WTC11 (cell line): ENCODE measurements around the gene RPS15. TPM values are rescaled to one million over a fixed set of nuclear protein-coding genes. Genes with fewer than 3 reads are reported as not detected.

Experiments used
- ATAC-seq: fragments of 200-7000 bp; cut with Tn5 transposase; 2 replicates; pipeline ENCODE4 v1.10.0; 2021; ENCODE audit warnings: mild to moderate bottlenecking, moderate library complexity
- CTCF ChIA-PET: fragments of 300-600 bp; sonication (Branson Sonifier 250); formaldehyde crosslinking; loops from one replicate; lab custom pipeline; 2021; ENCODE audit warnings: antibody characterized with exemption; lab: Charles Lee
- POLR2A ChIA-PET: fragments of 350-600 bp; sonication (Branson Sonifier 250); formaldehyde crosslinking; loops from one replicate; lab custom pipeline; 2021; ENCODE audit warnings: antibody characterized with exemption; lab: Charles Lee
- DNase-seq: peaks from one replicate; pipeline ENCODE4 v3.0.0; 2021; ENCODE audit warnings: low spot score
- H3K27ac Mint-ChIP-seq: 2 replicates; pipeline ENCODE4 v1.8.0; 2021; ENCODE audit warnings: mixed read lengths
- H3K27me3 Mint-ChIP-seq: 2 replicates; pipeline ENCODE4 v1.8.0; 2021; ENCODE audit warnings: low read depth, mild to moderate bottlenecking, moderate library complexity, mixed read lengths
- H3K36me3 Mint-ChIP-seq: 2 replicates; pipeline ENCODE4 v1.8.0; 2021; ENCODE audit warnings: mixed read lengths
- H3K4me1 Mint-ChIP-seq: 2 replicates; pipeline ENCODE4 v1.8.0; 2022; ENCODE audit warnings: mixed read lengths
- H3K4me3 Mint-ChIP-seq: 2 replicates; pipeline ENCODE4 v1.8.0; 2021; ENCODE audit warnings: mild to moderate bottlenecking, moderate library complexity, mixed read lengths
- H3K9me3 Mint-ChIP-seq: 2 replicates; pipeline ENCODE4 v1.8.0; 2021; ENCODE audit warnings: mixed read lengths
- CBFB ChIP-seq: sonication (generic); formaldehyde crosslinking; IDR thresholded peaks from 2 replicates; pipeline ENCODE4 v1.8.1; 2022; ENCODE audit warnings: mild to moderate bottlenecking, low read depth, missing genetic modification reagents
- CDX4 ChIP-seq: fragments of 250-450 bp; sonication (Bioruptor Pico); IDR thresholded peaks from 2 replicates; pipeline ENCODE4 v1.9.0; 2021; ENCODE audit warnings: moderate library complexity, mild to moderate bottlenecking, inconsistent platforms, borderline replicate concordance
- CTCF ChIP-seq: fragments of 200-600 bp; IDR thresholded peaks from 2 replicates; pipeline ENCODE4 v1.8.0; 2022; ENCODE audit warnings: antibody characterized with exemption
- E2F5 ChIP-seq: sonication (generic); formaldehyde crosslinking; IDR thresholded peaks from 2 replicates; pipeline ENCODE4 v1.8.1; 2022; ENCODE audit warnings: mild to moderate bottlenecking, moderate library complexity, missing genetic modification reagents
- IRF2 ChIP-seq: sonication (generic); formaldehyde crosslinking; IDR thresholded peaks from 2 replicates; pipeline ENCODE4 v1.8.0; 2022; ENCODE audit warnings: low read depth, missing genetic modification reagents, borderline replicate concordance
- MAX ChIP-seq: sonication (generic); formaldehyde crosslinking; IDR thresholded peaks from 2 replicates; pipeline ENCODE4 v1.8.0; 2022; ENCODE audit warnings: mild to moderate bottlenecking, missing genetic modification reagents
- NR3C1 ChIP-seq: sonication (generic); formaldehyde crosslinking; conservative IDR thresholded peaks from 2 replicates; pipeline ENCODE4 v1.8.1; 2023; ENCODE audit warnings: low read depth, mild to moderate bottlenecking, missing genetic modification reagents
- PRDM15 ChIP-seq: sonication (generic); formaldehyde crosslinking; IDR thresholded peaks from 2 replicates; pipeline ENCODE4 v1.8.0; 2022; ENCODE audit warnings: missing genetic modification reagents
- RELA ChIP-seq: sonication (generic); formaldehyde crosslinking; IDR thresholded peaks from 2 replicates; pipeline ENCODE4 v1.8.1; 2022; ENCODE audit warnings: missing genetic modification reagents, mild to moderate bottlenecking, borderline replicate concordance
- SMAD3 ChIP-seq: sonication (generic); formaldehyde crosslinking; IDR thresholded peaks from 2 replicates; pipeline ENCODE4 v1.8.0; 2022; ENCODE audit warnings: missing genetic modification reagents, mild to moderate bottlenecking, borderline replicate concordance
- SOX15 ChIP-seq: fragments of 250-450 bp; sonication (Bioruptor Pico); IDR thresholded peaks from 2 replicates; pipeline ENCODE4 v1.9.0; 2021; ENCODE audit warnings: mild to moderate bottlenecking
- USF2 ChIP-seq: sonication (generic); formaldehyde crosslinking; IDR thresholded peaks from 2 replicates; pipeline ENCODE4 v1.8.1; 2023; ENCODE audit warnings: mild to moderate bottlenecking, missing genetic modification reagents, moderate library complexity
- ZBTB43 ChIP-seq: sonication (generic); formaldehyde crosslinking; IDR thresholded peaks from 2 replicates; pipeline ENCODE4 v1.8.1; 2023; ENCODE audit warnings: mild to moderate bottlenecking, missing genetic modification reagents
- total RNA-seq: library from RNA; stranded (reverse); gene quantifications from 3 replicates; pipeline ENCODE4 v1.2.3, GENCODE V29; 2021

The RPS15 gene
- total RNA-seq, 1 experiment from 2014 or later, result 1,932 TPM

GRCh38 chr19:1467490-1468273, 29.5 kb downstream of the RPS15 start:
- TF ChIP-seq E2F5, result 0 out of 2 replicates have a peak, but pooled peaks have one; percentile 7
- TF ChIP-seq CBFB, result no peak
- TF ChIP-seq ZBTB43, result no peak
- TF ChIP-seq CDX4 (CRISPR knock-in tag), result no peak
- no peak for TF ChIP-seq SMAD3 (CRISPR knock-in tag)
- TF ChIP-seq SOX15 (CRISPR knock-in tag), result no peak
- no peak for TF ChIP-seq CTCF
- peak; percentile 9; the same call in 1 of the 2 replicates for TF ChIP-seq MAX (CRISPR knock-in tag)
- peak; percentile 78 for TF ChIP-seq PRDM15 (CRISPR knock-in tag)
- ChIA-PET POLR2A (no interaction called here), CTCF (interaction anchor here (0.6 to 5.0 kb wide), 11 partner anchors 12 to 359 kb away, joined by 3 to 76 read pairs (median 9); partner anchors contain the start of genes APC2 and REEP6)
- peaks cover 2% of the 10 kb centered on the region; the same call in 1 of the 2 replicates for H3K4me1 Mint-ChIP-seq
- H3K9me3 Mint-ChIP-seq, result no peaks in the 10 kb centered on the region
- no peak overlapping the region for H3K4me3 Mint-ChIP-seq
- H3K36me3 Mint-ChIP-seq, result no peaks in the 10 kb centered on the region
- peaks cover 80% of the 10 kb centered on the region for H3K27me3 Mint-ChIP-seq
- H3K27ac Mint-ChIP-seq, result no peak overlapping the region
- DNase-seq (peak; percentile 44), ATAC-seq (no peak)

GRCh38 chr19:1468274-1468820, 30.2 kb downstream of the RPS15 start:
- no peak for DNase-seq
- POLR2A ChIA-PET, result no interaction called here
- Mint-ChIP-seq H3K36me3 (no peaks in the 10 kb centered on the region), H3K27me3 (peaks cover 79% of the 10 kb centered on the region), H3K27ac (no peak overlapping the region), H3K4me3 (no peak overlapping the region), H3K4me1 (peaks cover 5% of the 10 kb centered on the region; the same call in 1 of the 2 replicates), H3K9me3 (no peaks in the 10 kb centered on the region)
- TF ChIP-seq NR3C1 (CRISPR knock-in tag), result no peak
- 0 out of 2 replicates have a peak, but pooled peaks have one; percentile 39 for TF ChIP-seq USF2 (CRISPR knock-in tag)
- 0 out of 2 replicates have a peak, but pooled peaks have one; percentile 22 for TF ChIP-seq RELA (CRISPR knock-in tag)
- 0 out of 2 replicates have a peak, but pooled peaks have one; percentile 18 for TF ChIP-seq IRF2
- CTCF ChIA-PET, result interaction anchor here (0.6 to 5.0 kb wide), 6 partner anchors 12 to 78 kb away, joined by 3 to 76 read pairs (median 5); partner anchors contain the start of genes APC2 and REEP6
- ATAC-seq, result no peak
